Esophagus squamous epithelium (tissue), 5 donors: Measurements from ENCODE around the gene NEDD4L. TPM values are rescaled to one million over a fixed set of nuclear protein-coding genes. Genes with fewer than 3 reads are reported as not detected.

Experiments used
- DNase-seq: peaks from one replicate; lab custom pipeline; 2025; lab: John Stamatoyannopoulos, UW
- H3K27ac ChIP-seq, 4 donors: fragments of 200-600 bp; sonication (generic); one replicate each; pipeline ENCODE4 v1.5.1; 2016 to 2019; ENCODE audit warnings: mild to moderate bottlenecking in 1 of 4
- H3K27me3 ChIP-seq, 4 donors: fragments of 200-600 bp; sonication (generic); 1 replicate in 3 of 4; 2 replicates in 1 of 4; pipeline versions ENCODE4 v1.5.1 to v1.6.0; 2017 to 2021; ENCODE audit warnings: antibody characterized with exemption in 1 of 4
- H3K36me3 ChIP-seq, 3 donors: fragments of 200-600 bp; sonication (generic); one replicate each; pipeline ENCODE4 v1.5.1; 2016 to 2019
- H3K4me1 ChIP-seq, 3 donors: fragments of 200-600 bp; sonication (generic); one replicate each; pipeline ENCODE4 v1.5.1; 2017 to 2019
- H3K4me3 ChIP-seq, 4 donors: fragments of 200-600 bp; sonication (generic); 1 replicate in 3 of 4; 2 replicates in 1 of 4; pipeline ENCODE4 v1.5.1; 2016 to 2019; ENCODE audit warnings: mild to moderate bottlenecking in 2 of 4, moderate library complexity in 1 of 4
- H3K9me3 ChIP-seq, 3 donors: fragments of 200-600 bp; sonication (generic); one replicate each; pipeline ENCODE4 v1.5.1; 2016 to 2019
- CTCF ChIP-seq, 6 experiments: fragments of 450-650 bp in 4 of 6; fragments of 200-600 bp in 2 of 6; sonication (generic) in 2 of 6; IDR thresholded peaks; one replicate each; pipeline ENCODE4 v1.5.1; 2016 to 2019; ENCODE audit warnings: antibody characterized with exemption in 6 of 6, mild to moderate bottlenecking in 4 of 6, moderate library complexity in 4 of 6
- POLR2A ChIP-seq, 4 donors: fragments of 450-650 bp; IDR thresholded peaks; one replicate each; pipeline ENCODE4 v1.6.1; 2017; ENCODE audit warnings: antibody characterized with exemption in 4 of 4, mild to moderate bottlenecking in 4 of 4, moderate library complexity in 3 of 4
- WGBS, 2 donors: methylation state at CpG; one replicate each; pipeline ENCODE4 v1.1.5; 2018; 5-methylcytosine and 5-hydroxymethylcytosine counted together
- intact Hi-C: fragments of 100-400 bp; cut with DNase I; formaldehyde crosslinking; loops from one replicate; pipeline ENCODE4 v1.15.0; 2022
- total RNA-seq, 4 donors: library from RNA; depleted of rRNA; stranded (reverse); fragments of >200 nt; gene quantifications; one replicate each; pipeline ENCODE4 v1.1.0, GENCODE V29; 2016
- donor health status: DM: yes; HTN: yes; CAD: no.

The NEDD4L gene
- total RNA-seq, 4 donors from 2014 or later: 17.0 to 27.6 (median 21.9) TPM

GRCh38 chr18:58025733-58026132 is 18.3 kb upstream of the NEDD4L start:
- no peaks in the 10 kb centered on the region for H3K36me3 ChIP-seq
- peaks cover 0 to 25% (median 0%) of the 10 kb centered on the region in 4 donors for H3K27me3 ChIP-seq
- DNase-seq: no peak
- intact Hi-C loops: no loop called here
- peaks cover 0 to 12% (median 0%) of the 10 kb centered on the region in 3 donors for H3K4me1 ChIP-seq
- TF ChIP-seq CTCF (IDR thresholded peaks at IDR 0.05): no peak
- no peak for TF ChIP-seq POLR2A (IDR thresholded peaks at IDR 0.05)
- H3K4me3 ChIP-seq: no peak overlapping the region
- H3K27ac ChIP-seq: no peak overlapping the region
- no peaks in the 10 kb centered on the region for H3K9me3 ChIP-seq
- WGBS, 2 donors: 54 to 60% methylated on average over 2 of the region's 2 CpGs

GRCh38 chr18:58026395-58026794 is 17.6 kb upstream of the NEDD4L start:
- H3K27me3 ChIP-seq: peaks cover 0 to 25% (median 0%) of the 10 kb centered on the region in 4 donors
- H3K36me3 ChIP-seq: no peaks in the 10 kb centered on the region
- no peak overlapping the region for H3K27ac ChIP-seq
- WGBS, 2 donors: 62 to 77% methylated on average over 3 of the region's 3 CpGs
- intact Hi-C loops: no loop called here
- no peak overlapping the region for H3K4me3 ChIP-seq
- peaks cover 0 to 12% (median 0%) of the 10 kb centered on the region in 3 donors for H3K4me1 ChIP-seq
- DNase-seq: no peak
- TF ChIP-seq POLR2A (IDR thresholded peaks at IDR 0.05): no peak
- no peak for TF ChIP-seq CTCF (IDR thresholded peaks at IDR 0.05)
- no peaks in the 10 kb centered on the region for H3K9me3 ChIP-seq

GRCh38 chr18:58026857-58027256 is 17.2 kb upstream of the NEDD4L start:
- H3K36me3 ChIP-seq: no peaks in the 10 kb centered on the region
- 55 to 100% methylated on average over 1 to 2 of the region's 2 CpGs for WGBS, 2 donors
- peaks cover 0 to 25% (median 0%) of the 10 kb centered on the region in 4 donors for H3K27me3 ChIP-seq
- TF ChIP-seq CTCF (IDR thresholded peaks at IDR 0.05): no peak
- TF ChIP-seq POLR2A (IDR thresholded peaks at IDR 0.05): no peak
- no peak overlapping the region for H3K4me3 ChIP-seq
- no peaks in the 10 kb centered on the region for H3K9me3 ChIP-seq
- peaks cover 0 to 12% (median 0%) of the 10 kb centered on the region in 3 donors for H3K4me1 ChIP-seq
- H3K27ac ChIP-seq: no peak overlapping the region
- DNase-seq: no peak
- intact Hi-C loops: no loop called here

- no peak for DNase-seq
- Histone ChIP-seq H3K4me1 (peaks cover 0 to 12% (median 0%) of the 10 kb centered on the region in 3 donors), H3K4me3 (no peak overlapping the region), H3K9me3 (no peaks in the 10 kb centered on the region), H3K36me3 (no peaks in the 10 kb centered on the region), H3K27me3 (peaks cover 0 to 26% (median 0%) of the 10 kb centered on the region in 4 donors), H3K27ac (no peak overlapping the region)
- TF ChIP-seq POLR2A (IDR thresholded peaks at IDR 0.05) (no peak), CTCF (IDR thresholded peaks at IDR 0.05) (no peak)
- WGBS, 2 donors: 71 to 80% methylated on average over 1 to 3 of the region's 3 CpGs
- intact Hi-C loops: no loop called here
Measured at GRCh38 chr18:58027341-58027740, 16.7 kb upstream of the NEDD4L start.

GRCh38 chr18:58028109-58028784 is 15.8 kb upstream of the NEDD4L start:
- peaks cover 0 to 32% (median 0%) of the 10 kb centered on the region in 4 donors for H3K27me3 ChIP-seq
- H3K4me3 ChIP-seq: no peak overlapping the region
- H3K4me1 ChIP-seq: peaks cover 0 to 12% (median 0%) of the 10 kb centered on the region in 3 donors
- H3K36me3 ChIP-seq: no peaks in the 10 kb centered on the region
- no peaks in the 10 kb centered on the region for H3K9me3 ChIP-seq
- WGBS, 2 donors: 86 to 91% methylated on average over 4 of the region's 4 CpGs
- TF ChIP-seq POLR2A (IDR thresholded peaks at IDR 0.05) (no peak), CTCF (IDR thresholded peaks at IDR 0.05) (no peak)
- no peak for DNase-seq
- H3K27ac ChIP-seq: no peak overlapping the region
- intact Hi-C loops: no loop called here
